GM23338 (cell line): Measurements from ENCODE around the gene PTCHD4. TPM values are rescaled to one million over a fixed set of nuclear protein-coding genes. Genes with fewer than 3 reads are reported as not detected.

Experiments
- ATAC-seq: fragments of 200-7000 bp; cut with Tn5 transposase; 3 replicates; pipeline ENCODE4 v1.9.1; 2020
- DNase-seq: peaks from one replicate; pipeline ENCODE4 v3.0.0-alpha.2; 2015; ENCODE audit warnings: low spot score
- H2AFZ ChIP-seq: fragments of 200-600 bp; sonication (generic); 2 replicates; pipeline ENCODE4 v1.8.0; 2016; ENCODE audit warnings: antibody characterized with exemption, mild to moderate bottlenecking, moderate library complexity
- H3F3A ChIP-seq: fragments of 200-600 bp; sonication (generic); replicated peaks from 2 replicates; pipeline ENCODE4 v1.8.0; 2017; ENCODE audit warnings: antibody characterized with exemption, mixed run types, low read depth
- H3K27ac ChIP-seq: fragments of 200-600 bp; sonication (generic); 2 replicates; pipeline ENCODE4 v1.6.1; 2016; ENCODE audit warnings: low read depth
- H3K27me3 ChIP-seq: fragments of 200-600 bp; sonication (generic); 2 replicates; pipeline ENCODE4 v1.8.0; 2016; ENCODE audit warnings: mild to moderate bottlenecking, mixed run types, moderate library complexity; ENCODE audit not compliant: insufficient read depth
- H3K36me3 ChIP-seq: fragments of 200-600 bp; sonication (generic); 2 replicates; pipeline ENCODE4 v1.8.0; 2016; ENCODE audit warnings: mild to moderate bottlenecking; ENCODE audit not compliant: insufficient read depth
- H3K4me1 ChIP-seq: fragments of 200-600 bp; sonication (generic); 2 replicates; pipeline ENCODE4 v1.8.0; 2016; ENCODE audit warnings: mild to moderate bottlenecking, moderate library complexity; ENCODE audit not compliant: insufficient read depth
- H3K4me2 ChIP-seq: fragments of 200-600 bp; sonication (generic); 2 replicates; pipeline ENCODE4 v1.7.1; 2017; ENCODE audit warnings: mixed run types
- H3K4me3 ChIP-seq: fragments of 200-600 bp; sonication (generic); 2 replicates; pipeline ENCODE4 v1.6.1; 2016; ENCODE audit warnings: mixed run types
- H3K79me2 ChIP-seq: fragments of 200-600 bp; sonication (generic); replicated peaks from 2 replicates; pipeline ENCODE4 v1.8.0; 2017; ENCODE audit warnings: mild to moderate bottlenecking; ENCODE audit not compliant: insufficient read depth
- H3K9me2 ChIP-seq: fragments of 200-600 bp; sonication (generic); 2 replicates; pipeline ENCODE4 v1.8.0; 2017; ENCODE audit not compliant: insufficient read depth
- H4K20me1 ChIP-seq: fragments of 200-600 bp; sonication (generic); replicated peaks from 2 replicates; pipeline ENCODE4 v1.8.0; 2017; ENCODE audit warnings: mild to moderate bottlenecking; ENCODE audit not compliant: insufficient read depth
- H3K27ac Mint-ChIP-seq: 2 replicates; pipeline ENCODE4 v1.8.0; 2020; ENCODE audit warnings: inconsistent platforms, mild to moderate bottlenecking, moderate library complexity, mixed read lengths
- H3K27me3 Mint-ChIP-seq: 3 replicates; pipeline ENCODE4 v1.8.0; 2022; ENCODE audit warnings: low read depth, mild to moderate bottlenecking, moderate library complexity, mixed read lengths, inconsistent platforms; ENCODE audit not compliant: insufficient read depth, poor library complexity
- H3K36me3 Mint-ChIP-seq: 3 replicates; pipeline ENCODE4 v1.8.0; 2021; ENCODE audit warnings: low read depth, mild to moderate bottlenecking, inconsistent platforms, moderate library complexity, mixed read lengths
- H3K4me1 Mint-ChIP-seq: 3 replicates; pipeline ENCODE4 v1.8.0; 2020; ENCODE audit warnings: mild to moderate bottlenecking, inconsistent platforms, mixed read lengths
- H3K4me3 Mint-ChIP-seq: 3 replicates; pipeline ENCODE4 v1.8.0; 2021; ENCODE audit warnings: moderate library complexity, mild to moderate bottlenecking, inconsistent platforms, mixed read lengths
- H3K9me3 Mint-ChIP-seq: 3 replicates; pipeline ENCODE4 v1.8.0; 2020; ENCODE audit warnings: moderate library complexity, mild to moderate bottlenecking, inconsistent platforms, mixed read lengths
- EZH2 ChIP-seq: fragments of 200-600 bp; sonication (generic); IDR thresholded peaks from one replicate; pipeline ENCODE4 v1.8.0; 2017; ENCODE audit warnings: antibody characterized with exemption, mild to moderate bottlenecking, low read depth; ENCODE audit not compliant: unreplicated experiment
- JUNB ChIP-seq: IDR thresholded peaks from one replicate; pipeline ENCODE4 v1.6.1; 2016; ENCODE audit warnings: antibody characterized with exemption; ENCODE audit not compliant: unreplicated experiment
- POLR2AphosphoS5 ChIP-seq: IDR thresholded peaks from 2 replicates; pipeline ENCODE4 v1.6.1; 2016; ENCODE audit warnings: antibody characterized with exemption, low read depth
- STAT1 ChIP-seq: IDR thresholded peaks from one replicate; pipeline ENCODE4 v1.6.1; 2016; ENCODE audit warnings: antibody characterized with exemption; ENCODE audit not compliant: unreplicated experiment
- ZNF114 ChIP-seq: fragments of 250-450 bp; sonication (Bioruptor Pico); IDR thresholded peaks from 2 replicates; pipeline ENCODE4 v1.5.0; 2020; ENCODE audit warnings: mild to moderate bottlenecking, moderate library complexity
- ZNF462 ChIP-seq: fragments of 250-450 bp; sonication (Bioruptor Pico); IDR thresholded peaks from 2 replicates; pipeline ENCODE4 v1.5.0; 2020; ENCODE audit warnings: mild to moderate bottlenecking, moderate library complexity
- polyA plus RNA-seq: library from polyadenylated mRNA; unstranded; fragments of >200 nt; fragmentation: Nextera tagmentation; extraction: Ambion mirVana; gene quantifications from 2 replicates; pipeline ENCODE4 v1.2.1, GENCODE V29; 2016
- total RNA-seq: library from RNA; depleted of rRNA; stranded (reverse); fragments of >200 nt; shearing (Covaris generic); gene quantifications from 2 replicates; pipeline ENCODE4 v1.2.3, GENCODE V29; 2014
- TF ChIP-seq, protein P1 (sequence below), 2 experiments: fragments of 200-600 bp in 1 of 2; sonication (generic) in 1 of 2; conservative IDR thresholded peaks; 2 replicates each; pipeline versions ENCODE4 v1.5.1 to v1.6.1; 2016 to 2017; ENCODE audit warnings: antibody characterized with exemption in 2 of 2, low read depth in 2 of 2, mild to moderate bottlenecking in 2 of 2, moderate library complexity in 1 of 2
- TF ChIP-seq, protein P2 (sequence below): IDR thresholded peaks from 2 replicates; pipeline ENCODE4 v1.6.1; 2016; ENCODE audit warnings: antibody characterized with exemption

The PTCHD4 gene
- total and polyA plus RNA-seq, 2 experiments from 2014 or later: 0.66 to 0.78 TPM

DNA sequence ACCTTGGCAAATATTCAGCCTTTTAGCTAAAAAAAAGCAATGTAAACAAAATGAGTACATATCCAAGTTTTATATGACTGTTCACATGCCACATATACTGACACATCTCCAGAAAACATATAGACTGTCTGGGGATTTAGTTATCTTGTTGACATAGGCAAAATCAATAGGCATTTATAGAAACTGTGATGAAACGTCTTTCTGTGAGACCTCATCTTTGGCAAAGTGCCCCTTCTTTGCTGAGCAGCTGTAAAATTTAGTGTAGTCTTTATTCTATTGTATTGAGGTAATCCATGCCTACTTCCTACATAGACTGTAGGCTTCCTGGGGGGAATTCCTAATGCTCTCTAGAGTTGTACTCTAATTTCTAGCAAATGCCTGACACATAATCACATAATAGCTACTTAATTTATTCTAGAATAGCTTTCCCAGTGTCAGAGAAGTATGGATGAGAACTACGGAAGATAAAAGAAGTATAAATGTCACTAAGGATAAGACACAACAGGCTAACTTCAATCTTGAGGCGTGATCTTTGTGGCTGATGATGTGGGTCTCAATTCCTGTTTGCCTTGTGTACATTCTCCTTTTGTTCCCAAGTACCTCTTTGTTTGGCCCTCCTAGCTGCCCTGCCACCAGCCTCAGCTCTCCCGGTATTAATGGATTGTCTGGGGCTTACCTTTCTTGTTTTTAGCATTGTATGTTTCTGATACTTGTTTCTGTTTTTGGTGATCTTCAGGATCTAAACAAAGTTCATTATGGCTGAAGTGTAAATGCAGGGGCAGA, 30.6 kb downstream of the PTCHD4 start:
- Mint-ChIP-seq H3K36me3 (peaks cover 28% of the 10 kb centered on the region; the same call in 2 of the 3 replicates), H3K9me3 (peaks cover 23% of the 10 kb centered on the region; the same call in 2 of the 3 replicates), H3K4me1 (no peaks in the 10 kb centered on the region), H3K27ac (no peak overlapping the region), H3K27me3 (peaks cover 2% of the 10 kb centered on the region), H3K4me3 (no peak overlapping the region)
- H3F3A ChIP-seq: no peaks in the 10 kb centered on the region
- no peak for DNase-seq
- TF ChIP-seq EZH2 (no peak), JUNB (no peak), STAT1 (no peak), ZNF462 (CRISPR knock-in tag) (no peak), POLR2AphosphoS5 (no peak), ZNF114 (CRISPR knock-in tag) (no peak)
- TF ChIP-seq, protein P1, sequence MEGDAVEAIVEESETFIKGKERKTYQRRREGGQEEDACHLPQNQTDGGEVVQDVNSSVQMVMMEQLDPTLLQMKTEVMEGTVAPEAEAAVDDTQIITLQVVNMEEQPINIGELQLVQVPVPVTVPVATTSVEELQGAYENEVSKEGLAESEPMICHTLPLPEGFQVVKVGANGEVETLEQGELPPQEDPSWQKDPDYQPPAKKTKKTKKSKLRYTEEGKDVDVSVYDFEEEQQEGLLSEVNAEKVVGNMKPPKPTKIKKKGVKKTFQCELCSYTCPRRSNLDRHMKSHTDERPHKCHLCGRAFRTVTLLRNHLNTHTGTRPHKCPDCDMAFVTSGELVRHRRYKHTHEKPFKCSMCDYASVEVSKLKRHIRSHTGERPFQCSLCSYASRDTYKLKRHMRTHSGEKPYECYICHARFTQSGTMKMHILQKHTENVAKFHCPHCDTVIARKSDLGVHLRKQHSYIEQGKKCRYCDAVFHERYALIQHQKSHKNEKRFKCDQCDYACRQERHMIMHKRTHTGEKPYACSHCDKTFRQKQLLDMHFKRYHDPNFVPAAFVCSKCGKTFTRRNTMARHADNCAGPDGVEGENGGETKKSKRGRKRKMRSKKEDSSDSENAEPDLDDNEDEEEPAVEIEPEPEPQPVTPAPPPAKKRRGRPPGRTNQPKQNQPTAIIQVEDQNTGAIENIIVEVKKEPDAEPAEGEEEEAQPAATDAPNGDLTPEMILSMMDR (conservative IDR thresholded peaks at IDR 0.05; ENCODE audit: low read depth in 2 of 2): no peak
- TF ChIP-seq, protein P2, sequence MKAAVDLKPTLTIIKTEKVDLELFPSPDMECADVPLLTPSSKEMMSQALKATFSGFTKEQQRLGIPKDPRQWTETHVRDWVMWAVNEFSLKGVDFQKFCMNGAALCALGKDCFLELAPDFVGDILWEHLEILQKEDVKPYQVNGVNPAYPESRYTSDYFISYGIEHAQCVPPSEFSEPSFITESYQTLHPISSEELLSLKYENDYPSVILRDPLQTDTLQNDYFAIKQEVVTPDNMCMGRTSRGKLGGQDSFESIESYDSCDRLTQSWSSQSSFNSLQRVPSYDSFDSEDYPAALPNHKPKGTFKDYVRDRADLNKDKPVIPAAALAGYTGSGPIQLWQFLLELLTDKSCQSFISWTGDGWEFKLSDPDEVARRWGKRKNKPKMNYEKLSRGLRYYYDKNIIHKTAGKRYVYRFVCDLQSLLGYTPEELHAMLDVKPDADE: no peak
- no peak overlapping the region for H3K4me3 ChIP-seq
- H3K4me2 ChIP-seq: no peak overlapping the region
- H4K20me1 ChIP-seq: no peaks in the 10 kb centered on the region
- no peak overlapping the region for H2AFZ ChIP-seq
- no peaks in the 10 kb centered on the region for H3K9me2 ChIP-seq
- no peak for ATAC-seq
- H3K36me3 ChIP-seq: no peaks in the 10 kb centered on the region
- H3K79me2 ChIP-seq: no peaks in the 10 kb centered on the region
- H3K27ac ChIP-seq: no peak overlapping the region
- no peaks in the 10 kb centered on the region for H3K4me1 ChIP-seq
- H3K27me3 ChIP-seq: no peaks in the 10 kb centered on the region
